Measurements from ENCODE around the gene SMIM35. TPM values are rescaled to one million over a fixed set of nuclear protein-coding genes. Genes with fewer than 3 reads are reported as not detected.
A peak's percentile ranks its signal among the peaks of the same experiment; 100 is the strongest.

SMIM35 gene
- total RNA-seq, 6 donors from 2014 or later, result not detected

- Histone ChIP-seq H3K9me3 (no peaks in the 10 kb centered on the region), H3K27me3 (no peaks in the 10 kb centered on the region), H3K4me3 (no peak overlapping the region), H3K27ac (no peak overlapping the region), H3K4me1 (no peaks in the 10 kb centered on the region), H3K36me3 (no peaks in the 10 kb centered on the region)
- WGBS, 2 donors, result 75 to 79% methylated on average over 14 of the region's 14 CpGs
- peak; percentile 13 to 63 for DNase-seq
- TF ChIP-seq CTCF (IDR thresholded peaks at IDR 0.05), result no peak
- no peak for TF ChIP-seq EP300 (IDR thresholded peaks at IDR 0.05)
- TF ChIP-seq POLR2AphosphoS5 (IDR thresholded peaks at IDR 0.05), result no peak
- TF ChIP-seq POLR2A (IDR thresholded peaks at IDR 0.05), result no peak
- no peak for ATAC-seq (ENCODE audit: low FRiP score in 2 of 2)
Measured at GRCh38 chr11:118057251-118058145, 29.3 kb downstream of the SMIM35 start.

GRCh38 chr11:118056806-118057205, 30.0 kb downstream of the SMIM35 start:
- no peak for DNase-seq
- Histone ChIP-seq H3K27me3 (no peaks in the 10 kb centered on the region), H3K4me1 (peaks cover 0 to 4% (median 0%) of the 10 kb centered on the region in 4 donors), H3K27ac (no peak overlapping the region), H3K4me3 (no peak overlapping the region), H3K9me3 (no peaks in the 10 kb centered on the region), H3K36me3 (no peaks in the 10 kb centered on the region)
- TF ChIP-seq EP300 (IDR thresholded peaks at IDR 0.05), result no peak
- no peak for TF ChIP-seq POLR2A (IDR thresholded peaks at IDR 0.05)
- 61 to 80% methylated on average over 8 of the region's 8 CpGs for WGBS, 2 donors
- no peak for ATAC-seq (ENCODE audit: low FRiP score in 2 of 2)

GRCh38 chr11:118055966-118056365, 30.8 kb downstream of the SMIM35 start:
- WGBS, 2 donors, result 95 to 96% methylated on average over 7 of the region's 7 CpGs
- no peak for DNase-seq

GRCh38 chr11:118054712-118055640, 31.8 kb downstream of the SMIM35 start:
- no peak for TF ChIP-seq EP300 (IDR thresholded peaks at IDR 0.05)
- TF ChIP-seq POLR2A (IDR thresholded peaks at IDR 0.05), result no peak
- TF ChIP-seq CTCF (IDR thresholded peaks at IDR 0.05), result no peak
- no peak for TF ChIP-seq POLR2AphosphoS5 (IDR thresholded peaks at IDR 0.05)
- Histone ChIP-seq H3K4me1 (peaks cover 0 to 4% (median 0%) of the 10 kb centered on the region in 4 donors), H3K27ac (no peak overlapping the region), H3K36me3 (no peaks in the 10 kb centered on the region), H3K4me3 (no peak overlapping the region), H3K27me3 (no peaks in the 10 kb centered on the region), H3K9me3 (no peaks in the 10 kb centered on the region)
- WGBS, 2 donors, result 81 to 82% methylated on average over 10 to 12 of the region's 12 CpGs
- DNase-seq (no peak), ATAC-seq (ENCODE audit: low FRiP score in 2 of 2) (no peak)

More at GRCh38 chr11:118055966-118056365, 30.8 kb downstream of the SMIM35 start:
- H3K4me1 ChIP-seq, result peaks cover 0 to 4% (median 0%) of the 10 kb centered on the region in 4 donors
- H3K27me3 ChIP-seq, result no peaks in the 10 kb centered on the region
- H3K9me3 ChIP-seq, result no peaks in the 10 kb centered on the region
- no peak for TF ChIP-seq POLR2A (IDR thresholded peaks at IDR 0.05)
- no peak for TF ChIP-seq CTCF (IDR thresholded peaks at IDR 0.05)
- TF ChIP-seq POLR2AphosphoS5 (IDR thresholded peaks at IDR 0.05), result no peak
- no peak overlapping the region for H3K27ac ChIP-seq
- ATAC-seq (ENCODE audit: low FRiP score in 2 of 2), result no peak
- H3K36me3 ChIP-seq, result no peaks in the 10 kb centered on the region
- H3K4me3 ChIP-seq, result no peak overlapping the region

All from upper lobe of left lung (tissue), 6 donors.